Panc1 (cell line): ENCODE results near the gene CCDC175. TPM values are rescaled to one million over a fixed set of nuclear protein-coding genes. Genes with fewer than 3 reads are reported as not detected.

Experiments
- ATAC-seq: fragments of 200-7000 bp; cut with Tn5 transposase; 2 replicates; pipeline ENCODE4 v1.9.1; 2020; ENCODE audit warnings: mild to moderate bottlenecking, moderate library complexity
- BruUV-seq: library from RNA; stranded (reverse); fragments of 400-500 nt; replicated peaks from 2 replicates; lab custom pipeline; 2021; lab: Mats Ljungman, UMichigan
- CTCF ChIA-PET: fragments of 300-600 bp; sonication (Branson Sonifier 250); formaldehyde crosslinking; loops from one replicate; lab custom pipeline; 2022; ENCODE audit warnings: antibody characterized with exemption; lab: Charles Lee
- POLR2A ChIA-PET: fragments of 300-600 bp; sonication (Branson Sonifier 250); formaldehyde crosslinking; loops from one replicate; lab custom pipeline; 2022; ENCODE audit warnings: antibody characterized with exemption; lab: Charles Lee
- DNase-seq: peaks from one replicate; pipeline ENCODE4 v3.0.0-alpha.2; 2010; ENCODE audit warnings: low read depth, low spot score
- H3K27ac ChIP-seq: 2 replicates; pipeline ENCODE4 v1.5.1; 2011; ENCODE audit warnings: mild to moderate bottlenecking, low read length, inconsistent platforms
- H3K27me3 ChIP-seq: fragments of 200-500 bp; sonication (Bioruptor generic); 2 replicates; pipeline ENCODE4 v1.6.0; 2014; ENCODE audit warnings: low read length, inconsistent platforms; ENCODE audit not compliant: control insufficient read depth, insufficient read depth
- H3K36me3 ChIP-seq: fragments of 200-500 bp; sonication (Bioruptor generic); 2 replicates; pipeline ENCODE4 v1.5.1; 2014; ENCODE audit warnings: inconsistent platforms, mild to moderate bottlenecking, low read length, moderate library complexity; ENCODE audit not compliant: control insufficient read depth, insufficient read depth
- H3K4me1 ChIP-seq: 2 replicates; pipeline ENCODE4 v1.5.1; 2011; ENCODE audit warnings: inconsistent platforms, mild to moderate bottlenecking, low read length, moderate library complexity; ENCODE audit not compliant: control insufficient read depth, insufficient read depth
- H3K4me3 ChIP-seq, 2 experiments: 2 replicates each; pipeline ENCODE4 v1.5.1; 2011 to 2012; ENCODE audit warnings: low read depth in 2 of 2, low read length in 2 of 2, mild to moderate bottlenecking in 2 of 2, inconsistent platforms in 1 of 2, moderate library complexity in 1 of 2
- H3K9me3 ChIP-seq: fragments of 200-500 bp; sonication (Bioruptor generic); 2 replicates; pipeline ENCODE4 v1.5.1; 2014; ENCODE audit warnings: low read depth, mild to moderate bottlenecking, inconsistent platforms, low read length, moderate library complexity; ENCODE audit not compliant: control insufficient read depth, insufficient read depth
- CTCF ChIP-seq: fragments of 450-650 bp; IDR thresholded peaks from 2 replicates; pipeline ENCODE4 v1.5.1; 2017; ENCODE audit warnings: mild to moderate bottlenecking
- POLR2AphosphoS5 ChIP-seq: IDR thresholded peaks from 2 replicates; pipeline ENCODE4 v1.6.1; 2012; ENCODE audit warnings: mild to moderate bottlenecking, low read depth, low read length, moderate library complexity
- REST ChIP-seq, 2 experiments: IDR thresholded peaks; 2 replicates each; pipeline ENCODE4 v1.6.1; 2011 to 2012; ENCODE audit warnings: low read depth in 2 of 2, control low read depth in 1 of 2, low read length in 1 of 2, mild to moderate bottlenecking in 1 of 2, moderate library complexity in 1 of 2; ENCODE audit not compliant: insufficient read depth in 1 of 2
- SIN3A ChIP-seq: IDR thresholded peaks from 2 replicates; pipeline ENCODE4 v1.6.1; 2012; ENCODE audit warnings: low read depth, mild to moderate bottlenecking, low read length, moderate library complexity, borderline replicate concordance; ENCODE audit not compliant: insufficient read depth
- TCF7L2 ChIP-seq: IDR thresholded peaks from 2 replicates; pipeline ENCODE4 v1.6.1; 2011; ENCODE audit warnings: mild to moderate bottlenecking, low read depth, low read length, inconsistent platforms
- in situ Hi-C: cut with HindIII; loops from 2 replicates; pipeline ENCODE4 v1.10.0; 2016; ENCODE audit warnings: low sequenced_read_pairs, low pct_unique_long_range_greater_than_20kb
- intact Hi-C: fragments of 100-400 bp; cut with micrococcal nuclease; formaldehyde crosslinking; loops from one replicate; pipeline ENCODE4 v1.10.0; 2022; ENCODE audit not compliant: unreplicated experiment
- total RNA-seq: library from RNA; stranded (reverse); gene quantifications from one replicate; pipeline ENCODE4 v1.2.1, GENCODE V29; 2021; ENCODE audit not compliant: unreplicated experiment

The CCDC175 gene
- total RNA-seq, 1 experiment from 2014 or later, result not detected

- CTCF ChIA-PET, result no interaction called here
Measured at GRCh38 chr14:59591641-59592370, 15.2 kb upstream of the CCDC175 start.

GRCh38 chr14:59588101-59588500 is 11.5 kb upstream of the CCDC175 start:
- ATAC-seq (no peak), DNase-seq (no peak)
- BruUV-seq, result no TSS peak
- ChIA-PET CTCF (no interaction called here), POLR2A (no interaction called here)
- Histone ChIP-seq H3K36me3 (no peaks in the 10 kb centered on the region), H3K4me1 (no peaks in the 10 kb centered on the region), H3K4me3 (no peak overlapping the region), H3K27me3 (no peaks in the 10 kb centered on the region), H3K27ac (no peak overlapping the region), H3K9me3 (no peaks in the 10 kb centered on the region)
- in situ Hi-C loops (no loop called here), intact Hi-C loops (no loop called here)
- TF ChIP-seq SIN3A, result no peak
- TF ChIP-seq CTCF, result no peak
- TF ChIP-seq REST (IDR thresholded peaks at IDR 0.05; ENCODE audit: insufficient read depth in 1 of 2, low read depth in 2 of 2, low read length in 1 of 2), result no peak
- TF ChIP-seq TCF7L2, result no peak
- no peak for TF ChIP-seq POLR2AphosphoS5

More at GRCh38 chr14:59591641-59592370, 15.2 kb upstream of the CCDC175 start:
- DNase-seq (no peak), ATAC-seq (no peak)
- Histone ChIP-seq H3K27me3 (no peaks in the 10 kb centered on the region), H3K27ac (no peak overlapping the region), H3K36me3 (no peaks in the 10 kb centered on the region), H3K9me3 (no peaks in the 10 kb centered on the region), H3K4me3 (no peak overlapping the region), H3K4me1 (no peaks in the 10 kb centered on the region)
- in situ Hi-C loops, result no loop called here
- intact Hi-C loops, result no loop called here
- POLR2A ChIA-PET, result no interaction called here
- no peak for TF ChIP-seq TCF7L2
- no peak for TF ChIP-seq SIN3A
- no peak for TF ChIP-seq CTCF
- TF ChIP-seq POLR2AphosphoS5, result no peak
- TF ChIP-seq REST (IDR thresholded peaks at IDR 0.05; ENCODE audit: insufficient read depth in 1 of 2, low read depth in 2 of 2, low read length in 1 of 2), result no peak
- no TSS peak for BruUV-seq
